Immature natural killer cell (primary cell): ENCODE data around the gene PCBP3. TPM values are rescaled to one million over a fixed set of nuclear protein-coding genes. Genes with fewer than 3 reads are reported as not detected.

Experiments used
- DNase-seq, 3 donors: peaks; one replicate each; pipeline ENCODE4 v3.0.0; 2022; ENCODE audit warnings: mixed read lengths in 1 of 3
- H3K27ac Mint-ChIP-seq, 6 donors: one replicate each; pipeline ENCODE4 v1.8.0; 2020; ENCODE audit warnings: mixed read lengths in 6 of 6, mild to moderate bottlenecking in 5 of 6, inconsistent platforms in 4 of 6, moderate library complexity in 3 of 6
- H3K27me3 Mint-ChIP-seq, 3 donors: one replicate each; pipeline ENCODE4 v1.8.0; 2020 to 2021; ENCODE audit warnings: low read depth in 3 of 3, mild to moderate bottlenecking in 3 of 3, mixed read lengths in 3 of 3, moderate library complexity in 3 of 3, inconsistent platforms in 1 of 3
- H3K36me3 Mint-ChIP-seq, 3 donors: one replicate each; pipeline ENCODE4 v1.8.0; 2020; ENCODE audit warnings: mixed read lengths in 3 of 3, inconsistent platforms in 2 of 3, mild to moderate bottlenecking in 2 of 3
- H3K4me1 Mint-ChIP-seq, 2 donors: one replicate each; pipeline ENCODE4 v1.8.0; 2020; ENCODE audit warnings: inconsistent platforms in 2 of 2, mild to moderate bottlenecking in 2 of 2, mixed read lengths in 2 of 2, moderate library complexity in 1 of 2
- H3K4me3 Mint-ChIP-seq, 5 donors: one replicate each; pipeline ENCODE4 v1.8.0; 2020; ENCODE audit warnings: mild to moderate bottlenecking in 5 of 5, mixed read lengths in 5 of 5, inconsistent platforms in 3 of 5, moderate library complexity in 3 of 5
- H3K9me3 Mint-ChIP-seq, 6 donors: one replicate each; pipeline ENCODE4 v1.8.0; 2020; ENCODE audit warnings: mild to moderate bottlenecking in 6 of 6, mixed read lengths in 6 of 6, inconsistent platforms in 4 of 6, moderate library complexity in 3 of 6
- polyA plus RNA-seq, 3 donors: library from polyadenylated mRNA; unstranded; fragments of 300-500 nt; fragmentation: Illumina TruSeq; gene quantifications; one replicate each; pipeline ENCODE4 v1.2.3, GENCODE V29; 2021

Gene PCBP3
- polyA plus RNA-seq, 3 donors from 2014 or later: 0.27 to 0.71 TPM; not detected in 1

- Mint-ChIP-seq H3K4me3 (no peak overlapping the region), H3K4me1 (peaks cover 0 to 8% of the 10 kb centered on the region in 2 donors), H3K27me3 (peaks cover 0 to 2% (median 2%) of the 10 kb centered on the region in 3 donors), H3K27ac (no peak overlapping the region), H3K36me3 (no peaks in the 10 kb centered on the region), H3K9me3 (no peaks in the 10 kb centered on the region)
- DNase-seq: no peak
Observed at GRCh38 chr21:45918835-45919447, 275.4 kb downstream of the PCBP3 start.

DNA sequence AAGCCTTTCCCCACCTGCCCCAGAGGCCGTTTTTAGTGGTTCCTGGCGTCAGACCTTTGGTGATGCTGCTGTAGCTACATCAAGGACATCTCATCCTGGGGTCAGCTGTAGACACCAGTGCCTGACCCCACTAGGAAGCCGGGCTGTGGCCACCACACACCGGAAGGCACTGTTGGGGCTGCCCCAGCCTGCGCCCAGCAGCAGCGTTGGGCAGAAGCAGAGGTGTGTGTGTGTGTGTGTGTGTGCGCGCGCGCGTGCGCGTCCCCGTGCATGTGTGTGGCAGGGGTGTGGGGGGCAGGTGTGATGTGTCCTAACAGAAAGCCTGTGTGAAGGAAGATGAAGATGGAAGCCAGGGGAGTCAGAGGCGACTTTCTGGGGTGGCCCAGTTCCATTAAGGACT is 276.1 kb downstream of the PCBP3 start:
- Mint-ChIP-seq H3K27me3 (peaks cover 0 to 2% (median 2%) of the 10 kb centered on the region in 3 donors), H3K27ac (peak overlapping the region in 1 of 6 donors; percentile 42), H3K4me1 (peaks cover 0 to 8% of the 10 kb centered on the region in 2 donors), H3K4me3 (no peak overlapping the region), H3K9me3 (no peaks in the 10 kb centered on the region), H3K36me3 (no peaks in the 10 kb centered on the region)
- peak in 1 of 3 donors; percentile 18 for DNase-seq

- H3K27me3 Mint-ChIP-seq: peaks cover 0 to 2% (median 2%) of the 10 kb centered on the region in 3 donors
- H3K36me3 Mint-ChIP-seq: no peaks in the 10 kb centered on the region
- DNase-seq: no peak
- no peak overlapping the region for H3K4me3 Mint-ChIP-seq
- H3K9me3 Mint-ChIP-seq: no peaks in the 10 kb centered on the region
- peaks cover 0 to 8% of the 10 kb centered on the region in 2 donors for H3K4me1 Mint-ChIP-seq
- no peak overlapping the region for H3K27ac Mint-ChIP-seq
Observed at GRCh38 chr21:45920824-45921600, 277.5 kb downstream of the PCBP3 start.

DNA sequence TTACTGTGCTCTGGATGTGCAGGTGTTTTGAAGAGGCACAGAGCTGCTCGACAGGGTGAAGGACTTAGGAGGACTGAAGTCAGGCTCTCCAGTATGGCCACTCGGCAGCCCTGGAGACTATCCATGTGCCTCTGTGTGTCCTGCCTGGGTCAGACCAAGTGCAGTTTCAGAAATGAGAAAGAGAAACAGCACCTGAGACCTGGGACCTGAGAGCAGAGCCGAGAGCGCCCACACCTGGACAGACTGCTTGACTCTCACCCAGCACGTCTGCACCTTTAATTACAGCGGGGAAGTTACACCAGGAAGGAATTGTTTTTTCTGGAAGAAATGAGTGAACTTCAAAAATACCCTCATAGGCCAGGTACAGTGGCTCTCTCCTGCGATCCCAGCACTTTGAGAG is 278.4 kb downstream of the PCBP3 start:
- Mint-ChIP-seq H3K9me3 (peaks cover 0 to 1% (median 0%) of the 10 kb centered on the region in 6 donors), H3K27ac (no peak overlapping the region), H3K27me3 (peaks cover 0 to 2% (median 2%) of the 10 kb centered on the region in 3 donors), H3K4me3 (no peak overlapping the region), H3K36me3 (no peaks in the 10 kb centered on the region), H3K4me1 (peaks cover 0 to 7% of the 10 kb centered on the region in 2 donors)
- no peak for DNase-seq

DNA sequence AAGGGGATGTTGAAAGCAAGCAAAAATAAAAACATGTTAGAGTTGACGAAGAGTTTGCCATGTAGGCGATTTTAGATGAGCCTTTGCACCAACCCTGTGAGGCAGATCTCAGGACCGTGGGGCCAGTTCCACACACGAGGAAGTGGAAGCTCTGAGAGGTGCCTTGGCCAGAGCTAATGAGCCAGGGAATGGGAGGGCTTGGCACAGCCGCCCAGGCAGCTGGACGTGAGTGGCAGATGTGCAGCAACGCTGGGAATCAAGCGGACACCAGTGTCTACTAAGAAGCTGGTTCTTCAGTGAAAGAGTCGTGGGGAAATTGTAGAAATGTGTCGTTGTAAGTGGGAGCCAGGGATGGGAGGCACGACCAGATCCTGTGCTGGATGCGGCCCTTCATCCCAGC is 279.1 kb downstream of the PCBP3 start:
- DNase-seq: no peak
- H3K27ac Mint-ChIP-seq: no peak overlapping the region
- no peak overlapping the region for H3K4me3 Mint-ChIP-seq
- H3K36me3 Mint-ChIP-seq: no peaks in the 10 kb centered on the region
- H3K27me3 Mint-ChIP-seq: peaks cover 0 to 2% (median 2%) of the 10 kb centered on the region in 3 donors
- peaks cover 0 to 7% of the 10 kb centered on the region in 2 donors for H3K4me1 Mint-ChIP-seq
- peaks cover 0 to 1% (median 0%) of the 10 kb centered on the region in 6 donors for H3K9me3 Mint-ChIP-seq

DNA sequence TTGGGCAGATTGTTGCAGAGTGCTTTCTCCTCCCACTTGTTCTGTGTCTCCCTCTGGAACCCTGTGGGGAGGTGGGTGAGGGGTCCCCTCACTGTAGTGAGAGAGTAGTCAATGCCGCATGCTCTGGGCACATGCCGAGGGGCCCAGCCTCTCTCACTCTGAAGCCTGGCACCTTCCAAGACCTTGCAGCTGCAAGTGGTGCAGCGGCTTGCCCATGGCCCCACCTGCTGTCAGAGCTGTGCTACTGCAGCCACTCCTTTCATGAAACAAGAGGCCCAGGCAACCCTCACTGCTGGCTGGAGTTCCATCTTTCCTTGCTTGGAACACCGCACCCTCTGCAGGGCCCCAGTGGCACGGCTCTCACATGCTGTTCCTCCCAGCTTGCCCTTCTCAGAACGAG is 279.6 kb downstream of the PCBP3 start:
- Mint-ChIP-seq H3K27me3 (peaks cover 0 to 2% (median 2%) of the 10 kb centered on the region in 3 donors), H3K4me3 (no peak overlapping the region), H3K27ac (no peak overlapping the region), H3K9me3 (peaks cover 0 to 1% (median 0%) of the 10 kb centered on the region in 6 donors), H3K4me1 (peaks cover 0 to 7% of the 10 kb centered on the region in 2 donors), H3K36me3 (no peaks in the 10 kb centered on the region)
- DNase-seq: peak; percentile 19 to 47 (median 37)

GRCh38 chr21:45926281-45926680 is 282.8 kb downstream of the PCBP3 start:
- DNase-seq: no peak
- Mint-ChIP-seq H3K27me3 (peaks cover 0 to 2% (median 0%) of the 10 kb centered on the region in 3 donors), H3K36me3 (no peaks in the 10 kb centered on the region), H3K4me1 (peaks cover 0 to 4% of the 10 kb centered on the region in 2 donors), H3K4me3 (no peak overlapping the region), H3K27ac (peak overlapping the region in 1 of 6 donors; percentile 26), H3K9me3 (peaks cover 0 to 1% (median 0%) of the 10 kb centered on the region in 6 donors)

- no peak for DNase-seq
- no peak overlapping the region for H3K4me3 Mint-ChIP-seq
- H3K27me3 Mint-ChIP-seq: peaks cover 0 to 2% (median 0%) of the 10 kb centered on the region in 3 donors
- H3K27ac Mint-ChIP-seq: no peak overlapping the region
- no peaks in the 10 kb centered on the region for H3K36me3 Mint-ChIP-seq
- peaks cover 0 to 1% (median 0%) of the 10 kb centered on the region in 6 donors for H3K9me3 Mint-ChIP-seq
- peaks cover 0 to 4% of the 10 kb centered on the region in 2 donors for H3K4me1 Mint-ChIP-seq
Observed at GRCh38 chr21:45927032-45927431, 283.5 kb downstream of the PCBP3 start.

- Mint-ChIP-seq H3K27ac (no peak overlapping the region), H3K27me3 (peaks cover 0 to 4% (median 0%) of the 10 kb centered on the region in 3 donors), H3K4me3 (no peak overlapping the region), H3K4me1 (peaks cover 0 to under 1% of the 10 kb centered on the region in 2 donors), H3K9me3 (peaks cover 0 to 1% (median 0%) of the 10 kb centered on the region in 6 donors), H3K36me3 (no peaks in the 10 kb centered on the region)
- DNase-seq: no peak
Observed at GRCh38 chr21:45927851-45928850, 284.6 kb downstream of the PCBP3 start.

DNA sequence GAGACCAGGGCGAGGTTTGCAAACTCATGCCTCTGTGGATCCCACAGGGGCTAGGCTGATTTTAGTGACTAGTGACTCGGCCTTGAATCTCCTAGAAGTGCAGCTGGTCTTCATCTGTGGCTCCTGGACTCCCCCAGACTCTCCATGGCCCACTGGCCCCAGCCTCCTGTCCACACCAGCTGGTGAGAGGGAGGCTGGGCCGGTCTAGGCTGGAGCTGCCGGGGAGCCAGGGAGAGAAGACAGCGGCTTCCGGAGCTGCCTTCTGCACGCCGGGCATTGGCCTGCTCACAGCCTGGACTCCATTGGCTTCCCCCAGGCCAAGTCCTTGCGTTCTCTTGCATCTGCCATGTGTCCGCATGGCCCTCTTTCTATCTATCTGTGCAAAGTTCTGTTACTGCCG is 285.9 kb downstream of the PCBP3 start:
- Mint-ChIP-seq H3K27me3 (peaks cover 0 to 6% (median 0%) of the 10 kb centered on the region in 3 donors), H3K4me1 (no peaks in the 10 kb centered on the region), H3K4me3 (no peak overlapping the region), H3K9me3 (peaks cover 0 to 1% (median 0%) of the 10 kb centered on the region in 6 donors), H3K27ac (no peak overlapping the region), H3K36me3 (no peaks in the 10 kb centered on the region)
- DNase-seq: no peak

DNA sequence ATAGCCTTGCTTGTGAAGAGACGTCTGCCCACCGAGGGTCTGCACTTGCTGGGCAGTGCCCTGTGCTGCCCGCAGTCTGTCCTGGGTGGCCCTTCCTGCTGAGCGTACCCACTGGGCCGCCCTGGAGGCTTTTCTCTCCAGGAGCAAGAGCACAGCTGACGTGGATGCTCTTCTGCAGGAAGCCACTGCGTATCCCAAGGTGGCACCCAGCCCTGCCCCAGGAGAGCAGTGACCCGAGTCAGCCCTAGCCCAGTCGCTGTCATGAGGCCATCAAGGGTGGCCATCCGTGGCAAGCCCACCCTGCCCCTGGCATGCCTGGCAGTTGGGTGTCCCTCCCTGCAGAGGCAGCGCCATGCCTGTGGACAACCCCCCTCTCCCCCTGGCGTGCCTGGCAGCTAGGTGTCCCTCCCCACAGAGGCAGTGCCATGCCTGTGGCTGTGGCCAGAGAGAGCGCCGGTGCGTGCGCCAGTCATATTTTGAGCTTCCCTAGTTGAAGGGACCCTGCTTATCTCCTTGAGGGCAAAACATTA is 286.8 kb downstream of the PCBP3 start:
- no peak overlapping the region for H3K27ac Mint-ChIP-seq
- H3K36me3 Mint-ChIP-seq: no peaks in the 10 kb centered on the region
- no peak overlapping the region for H3K4me3 Mint-ChIP-seq
- peaks cover 0 to 6% (median 0%) of the 10 kb centered on the region in 3 donors for H3K27me3 Mint-ChIP-seq
- DNase-seq: no peak
- H3K4me1 Mint-ChIP-seq: no peaks in the 10 kb centered on the region
- peaks cover 0 to 1% (median 0%) of the 10 kb centered on the region in 6 donors for H3K9me3 Mint-ChIP-seq

DNA sequence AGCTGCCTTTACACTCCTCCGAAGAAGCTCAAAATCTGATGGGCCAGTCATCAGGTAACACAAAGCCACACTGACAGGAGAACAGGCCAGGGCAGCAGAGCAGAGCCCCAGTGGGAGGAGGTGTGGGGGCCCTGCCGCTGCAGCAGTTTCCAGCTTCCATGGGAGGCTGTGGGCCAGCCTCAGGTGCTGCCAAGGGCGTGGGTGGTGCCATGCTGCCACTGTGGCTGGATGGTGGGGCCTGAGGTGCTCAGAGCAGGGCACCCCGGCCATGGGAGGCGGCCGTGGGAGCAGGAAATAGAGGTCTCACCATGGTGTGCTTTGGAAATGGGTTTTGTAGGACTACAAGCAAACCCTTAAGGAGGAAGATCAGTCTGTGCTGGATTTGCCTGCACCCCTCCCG is 287.3 kb downstream of the PCBP3 start:
- H3K36me3 Mint-ChIP-seq: no peaks in the 10 kb centered on the region
- H3K4me3 Mint-ChIP-seq: no peak overlapping the region
- H3K9me3 Mint-ChIP-seq: peaks cover 0 to 1% (median 0%) of the 10 kb centered on the region in 6 donors
- H3K27ac Mint-ChIP-seq: no peak overlapping the region
- H3K4me1 Mint-ChIP-seq: no peaks in the 10 kb centered on the region
- H3K27me3 Mint-ChIP-seq: peaks cover 0 to 6% (median 0%) of the 10 kb centered on the region in 3 donors
- DNase-seq: no peak

DNA sequence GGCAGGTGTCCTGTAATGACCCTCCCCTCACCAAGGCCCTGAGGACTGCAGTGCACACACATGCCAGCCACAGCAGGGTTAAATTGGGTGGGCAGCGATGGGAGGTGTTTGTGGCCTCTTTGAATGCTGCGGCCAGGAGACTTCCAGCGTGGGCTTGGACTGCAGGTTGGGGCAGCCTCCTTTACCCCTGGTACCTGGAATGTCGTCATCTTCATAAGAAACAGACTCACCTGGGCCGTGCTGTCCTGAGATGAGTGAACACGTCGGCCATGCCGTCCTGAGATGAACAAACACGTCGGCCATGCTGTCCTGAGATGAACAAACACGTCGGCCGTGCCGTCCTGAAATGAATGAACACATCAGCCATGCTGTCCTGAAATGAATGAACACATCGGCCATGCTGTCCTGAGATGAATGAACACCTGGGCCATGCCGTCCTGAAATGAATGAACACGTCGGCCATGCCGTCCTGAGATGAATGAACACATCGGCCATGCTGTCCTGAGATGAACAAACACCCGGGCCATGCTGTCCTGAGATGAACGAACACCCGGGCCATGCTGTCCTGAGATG is 288.0 kb downstream of the PCBP3 start:
- no peak overlapping the region for H3K4me3 Mint-ChIP-seq
- no peak for DNase-seq
- peaks cover 0 to 6% (median 0%) of the 10 kb centered on the region in 3 donors for H3K27me3 Mint-ChIP-seq
- no peaks in the 10 kb centered on the region for H3K4me1 Mint-ChIP-seq
- no peaks in the 10 kb centered on the region for H3K9me3 Mint-ChIP-seq
- no peaks in the 10 kb centered on the region for H3K36me3 Mint-ChIP-seq
- H3K27ac Mint-ChIP-seq: no peak overlapping the region
